H1 (cell line): ENCODE data around the gene AAMP. TPM values are rescaled to one million over a fixed set of nuclear protein-coding genes. Genes with fewer than 3 reads are reported as not detected.

Source experiments
- CTCF ChIA-PET: fragments of 300-600 bp; sonication (Branson Sonifier 250); formaldehyde crosslinking; loops from one replicate; lab custom pipeline; 2021; ENCODE audit not compliant: partially characterized antibody; lab: Charles Lee
- POLR2A ChIA-PET: fragments of 300-600 bp; sonication (Branson Sonifier 250); formaldehyde crosslinking; loops from one replicate; lab custom pipeline; 2021; ENCODE audit warnings: inconsistent platforms; ENCODE audit not compliant: partially characterized antibody; lab: Charles Lee
- DNase-seq, 2 experiments: peaks; one replicate each; pipeline versions ENCODE4 v3.0.0 to v3.0.0-alpha.2; 2010 to 2022; ENCODE audit warnings: low spot score in 2 of 2, low read depth in 1 of 2, mixed read lengths in 1 of 2
- FAIRE-seq: peaks from 2 replicates; lab custom pipeline; 2011; peaks lifted over from hg19 to GRCh38; lab: Jason Lieb, UNC
- H2AFZ ChIP-seq: 2 replicates; pipeline ENCODE4 v1.8.1; 2012; ENCODE audit warnings: low read length, inconsistent platforms
- H2AK5ac ChIP-seq: 2 replicates; pipeline ENCODE4 v1.6.1; 2013; ENCODE audit warnings: low read depth, low read length
- H2BK120ac ChIP-seq: replicated peaks from 2 replicates; pipeline ENCODE3; 2013; ENCODE audit warnings: low read depth, low read length, inconsistent platforms
- H2BK12ac ChIP-seq: 2 replicates; pipeline ENCODE4 v1.6.1; 2013; ENCODE audit warnings: low read depth, low read length
- H2BK15ac ChIP-seq: 2 replicates; pipeline ENCODE4 v1.6.1; 2013; ENCODE audit warnings: low read length
- H2BK20ac ChIP-seq: 2 replicates; pipeline ENCODE4 v1.6.1; 2013; ENCODE audit warnings: low read length
- H2BK5ac ChIP-seq: 2 replicates; pipeline ENCODE4 v1.6.1; 2013; ENCODE audit warnings: low read depth, low read length
- H3K14ac ChIP-seq: 2 replicates; pipeline ENCODE4 v1.6.1; 2013; ENCODE audit warnings: inconsistent platforms; ENCODE audit not compliant: insufficient read length
- H3K18ac ChIP-seq: 2 replicates; pipeline ENCODE4 v1.6.1; 2013; ENCODE audit warnings: low read length; ENCODE audit errors: extremely low read depth
- H3K23ac ChIP-seq: 2 replicates; pipeline ENCODE4 v1.6.1; 2013; ENCODE audit warnings: inconsistent platforms; ENCODE audit not compliant: insufficient read length
- H3K23me2 ChIP-seq: 2 replicates; pipeline ENCODE4 v1.6.1; 2013; ENCODE audit warnings: low read depth, low read length
- H3K27ac ChIP-seq: 2 replicates; pipeline ENCODE4 v1.6.1; 2011; ENCODE audit warnings: low read depth, low read length, inconsistent platforms
- H3K27me3 ChIP-seq, 4 experiments: replicated peaks in 1 of 4; 1 replicate in 1 of 4; 2 replicates in 3 of 4; pipeline versions ENCODE4 v1.6.1 to v1.8.1; 2011 to 2013; ENCODE audit warnings: low read length in 3 of 4, mild to moderate bottlenecking in 3 of 4, inconsistent platforms in 2 of 4, mixed read lengths in 2 of 4, moderate library complexity in 1 of 4; ENCODE audit not compliant: control insufficient read depth in 3 of 4, insufficient read depth in 3 of 4; ENCODE audit errors: extremely low read depth in 1 of 4
- H3K36me3 ChIP-seq, 4 experiments: 2 replicates each; pipeline versions ENCODE4 v1.6.1 to v1.8.1; 2011 to 2013; ENCODE audit warnings: mild to moderate bottlenecking in 4 of 4, low read length in 3 of 4, moderate library complexity in 2 of 4, control low read depth in 1 of 4, inconsistent platforms in 1 of 4; ENCODE audit not compliant: insufficient read depth in 4 of 4, control insufficient read depth in 2 of 4
- H3K4ac ChIP-seq: replicated peaks from 2 replicates; pipeline ENCODE3; 2013; ENCODE audit warnings: low read length, low read depth, mixed read lengths, inconsistent platforms; ENCODE audit not compliant: insufficient read length
- H3K4me1 ChIP-seq, 4 experiments: replicated peaks in 1 of 4; 1 replicate in 1 of 4; 2 replicates in 3 of 4; pipeline versions ENCODE4 v1.6.1 to v1.8.1; 2011 to 2013; ENCODE audit warnings: low read length in 3 of 4, inconsistent platforms in 2 of 4, mixed read lengths in 1 of 4; ENCODE audit not compliant: insufficient read depth in 4 of 4, control insufficient read depth in 3 of 4
- H3K4me2 ChIP-seq, 2 experiments: 2 replicates each; pipeline versions ENCODE4 v1.6.1 to v1.8.1; 2011 to 2013; ENCODE audit warnings: low read depth in 2 of 2, low read length in 2 of 2, control low read depth in 1 of 2, inconsistent platforms in 1 of 2, mild to moderate bottlenecking in 1 of 2; ENCODE audit not compliant: insufficient read depth in 1 of 2
- H3K4me3 ChIP-seq, 4 experiments: fragments of 200-600, 300-600 bp in 1 of 4; sonication (generic), shearing (Covaris generic), sonication (Bioruptor Twin) in 1 of 4; 2 replicates each; pipeline versions ENCODE4 v1.5.1 to v1.8.1; 2011 to 2016; ENCODE audit warnings: low read length in 4 of 4, low read depth in 3 of 4, control low read depth in 2 of 4, inconsistent platforms in 2 of 4, mild to moderate bottlenecking in 2 of 4, mixed read lengths in 1 of 4, moderate library complexity in 1 of 4; ENCODE audit not compliant: insufficient read depth in 2 of 4; ENCODE audit errors: extremely low read depth in 1 of 4
- H3K56ac ChIP-seq: replicated peaks from 2 replicates; pipeline ENCODE3; 2013; ENCODE audit warnings: low read depth, mild to moderate bottlenecking, mixed read lengths, low read length, inconsistent platforms; ENCODE audit not compliant: insufficient read length
- H3K79me1 ChIP-seq: 2 replicates; pipeline ENCODE4 v1.6.1; 2013; ENCODE audit warnings: low read depth, low read length, control low read depth
- H3K79me2 ChIP-seq, 2 experiments: 2 replicates each; pipeline versions ENCODE4 v1.6.1 to v1.8.1; 2012 to 2013; ENCODE audit warnings: low read length in 2 of 2, mild to moderate bottlenecking in 2 of 2, inconsistent platforms in 1 of 2; ENCODE audit not compliant: insufficient read depth in 2 of 2, control insufficient read depth in 1 of 2
- H3K9ac ChIP-seq, 4 experiments: replicated peaks in 1 of 4; 1 replicate in 1 of 4; 2 replicates in 3 of 4; pipeline versions ENCODE4 v1.6.1 to v1.8.1; 2011 to 2013; ENCODE audit warnings: low read depth in 3 of 4, low read length in 3 of 4, control low read depth in 2 of 4, mild to moderate bottlenecking in 2 of 4, moderate library complexity in 2 of 4, inconsistent platforms in 1 of 4; ENCODE audit errors: extremely low read depth in 1 of 4
- H3K9me3 ChIP-seq, 2 experiments: 2 replicates each; pipeline versions ENCODE4 v1.6.1 to v1.8.1; 2012 to 2013; ENCODE audit warnings: mild to moderate bottlenecking in 2 of 2, moderate library complexity in 2 of 2, control low read depth in 1 of 2, inconsistent platforms in 1 of 2, low read depth in 1 of 2, low read length in 1 of 2, mixed read lengths in 1 of 2; ENCODE audit not compliant: insufficient read depth in 2 of 2
- H4K20me1 ChIP-seq, 2 experiments: replicated peaks in 1 of 2; 2 replicates each; pipeline versions ENCODE3 to v1.8.1; 2011 to 2013; ENCODE audit warnings: inconsistent platforms in 2 of 2, low read length in 2 of 2, mild to moderate bottlenecking in 1 of 2; ENCODE audit not compliant: insufficient read depth in 2 of 2, control insufficient read depth in 1 of 2
- H4K5ac ChIP-seq: 2 replicates; pipeline ENCODE4 v1.6.1; 2013; ENCODE audit warnings: low read length, low read depth, mixed read lengths, inconsistent platforms; ENCODE audit not compliant: insufficient read length
- H4K8ac ChIP-seq: 2 replicates; pipeline ENCODE4 v1.8.0; 2013; ENCODE audit warnings: mild to moderate bottlenecking, moderate library complexity, low read length, inconsistent platforms; ENCODE audit not compliant: insufficient read depth; ENCODE audit errors: extremely low read depth
- H4K91ac ChIP-seq: replicated peaks from 2 replicates; pipeline ENCODE3; 2013; ENCODE audit warnings: low read length, mixed read lengths, inconsistent platforms; ENCODE audit not compliant: insufficient read length
- ASH2L ChIP-seq: fragments of 200-600, 300-600 bp; sonication (generic); IDR thresholded peaks from one replicate; pipeline ENCODE4 v1.7.1; 2017; ENCODE audit warnings: low read length
- EP300 ChIP-seq, 2 experiments: IDR thresholded peaks; 1 replicate in 1 of 2; 2 replicates in 1 of 2; pipeline ENCODE4 v1.6.1; 2011 to 2012; ENCODE audit warnings: low read depth in 2 of 2, low read length in 2 of 2, mild to moderate bottlenecking in 2 of 2, borderline replicate concordance in 1 of 2, inconsistent platforms in 1 of 2, moderate library complexity in 1 of 2
- EZH2 ChIP-seq: fragments of 200-600 bp; sonication (generic); IDR thresholded peaks from 2 replicates; pipeline ENCODE4 v1.7.1; 2012; ENCODE audit warnings: low read depth, mild to moderate bottlenecking, moderate library complexity, low read length, inconsistent platforms; ENCODE audit not compliant: severe bottlenecking
- whole genome bisulfite sequencing, 2 experiments: shearing (Covaris generic) in 1 of 2; methylation state at CpG; one replicate each; pipeline versions ENCODE4 v1.1.6 to v1.1.7; 2013 to 2015; ENCODE audit warnings: low lambda C conversion rate in 2 of 2, mixed read lengths in 2 of 2, inconsistent platforms in 1 of 2, low coverage in 1 of 2, missing lambda C conversion rate in 1 of 2; ENCODE audit not compliant: insufficient replicate concordance in 2 of 2, insufficient coverage in 1 of 2, insufficient read length in 1 of 2; ENCODE audit errors: extremely low coverage in 1 of 2, missing lambda C conversion rate in 1 of 2; 5-methylcytosine and 5-hydroxymethylcytosine counted together
- polyA plus RNA-seq, 7 experiments: library from polyadenylated mRNA; depleted of rRNA in 3 of 7; stranded (reverse) in 5 of 7; unstranded in 2 of 7; fragments of >200 nt in 5 of 7; fragments of 200-250 nt in 2 of 7; gene quantifications; 1 replicate in 5 of 7; 2 replicates in 1 of 7; 4 replicates in 1 of 7; pipeline versions ENCODE4 v1.2.1 to v1.2.3, GENCODE V29; 2011 to 2013; ENCODE audit warnings: missing spikeins in 2 of 7, mixed read lengths in 2 of 7
- total RNA-seq: library from RNA; stranded (reverse); fragmentation: NEBNext Ultra II Directional; extraction: Animal tissue kit (Norgen Biotek cat#: 25700); gene quantifications from 2 replicates; pipeline ENCODE4 v1.2.1, GENCODE V29; 2021
- TF ChIP-seq, protein P1 (sequence below), 3 experiments: IDR thresholded peaks; 1 replicate in 2 of 3; 2 replicates in 1 of 3; pipeline versions ENCODE4 v1.5.1 to v1.6.1; 2011; ENCODE audit warnings: low read length in 3 of 3, mild to moderate bottlenecking in 3 of 3, inconsistent platforms in 2 of 3, low read depth in 1 of 3, moderate library complexity in 1 of 3; ENCODE audit not compliant: insufficient read depth in 1 of 3; ENCODE audit errors: control extremely low read depth in 1 of 3

The AAMP gene
- total and polyA plus RNA-seq, 2 of the 8 experiments (the other 6 are each of a cell fraction or from before 2014, with no cell fraction given) = 119 to 125 TPM

GRCh38 chr2:218230882-218231281 is 39.1 kb downstream of the AAMP start:
- WGBS, 2 experiments = 94% methylated on average over 1 of the region's 1 CpG; no CpG with 5 or more reads in 1 of the 2 experiments
- Histone ChIP-seq H2AK5ac (no peak overlapping the region), H2BK5ac (no peak overlapping the region), H3K79me1 (no peaks in the 10 kb centered on the region), H3K14ac (no peak overlapping the region), H2BK12ac (no peak overlapping the region), H2BK20ac (no peak overlapping the region), H3K79me2 (no peaks in the 10 kb centered on the region), H3K4me3 (no peak overlapping the region), H3K9me3 (no peaks in the 10 kb centered on the region), H3K27ac (no peak overlapping the region), H3K18ac (no peak overlapping the region), H3K23me2 (no peaks in the 10 kb centered on the region), H3K23ac (no peak overlapping the region), H3K4me2 (no peak overlapping the region), H2BK120ac (no peak overlapping the region), H3K56ac (no peak overlapping the region), H2BK15ac (no peak overlapping the region), H3K4ac (no peak overlapping the region), H4K8ac (no peak overlapping the region), H2AFZ (no peak overlapping the region), H4K20me1 (no peaks in the 10 kb centered on the region), H3K4me1 (no peaks in the 10 kb centered on the region), H3K36me3 (peaks cover 23 to 81% (median 58%) of the 10 kb centered on the region in 4 experiments), H4K5ac (no peak overlapping the region), H3K9ac (no peak overlapping the region), H4K91ac (no peak overlapping the region), H3K27me3 (no peaks in the 10 kb centered on the region)
- FAIRE-seq (no peak), DNase-seq (no peak)
- TF ChIP-seq, protein P1, sequence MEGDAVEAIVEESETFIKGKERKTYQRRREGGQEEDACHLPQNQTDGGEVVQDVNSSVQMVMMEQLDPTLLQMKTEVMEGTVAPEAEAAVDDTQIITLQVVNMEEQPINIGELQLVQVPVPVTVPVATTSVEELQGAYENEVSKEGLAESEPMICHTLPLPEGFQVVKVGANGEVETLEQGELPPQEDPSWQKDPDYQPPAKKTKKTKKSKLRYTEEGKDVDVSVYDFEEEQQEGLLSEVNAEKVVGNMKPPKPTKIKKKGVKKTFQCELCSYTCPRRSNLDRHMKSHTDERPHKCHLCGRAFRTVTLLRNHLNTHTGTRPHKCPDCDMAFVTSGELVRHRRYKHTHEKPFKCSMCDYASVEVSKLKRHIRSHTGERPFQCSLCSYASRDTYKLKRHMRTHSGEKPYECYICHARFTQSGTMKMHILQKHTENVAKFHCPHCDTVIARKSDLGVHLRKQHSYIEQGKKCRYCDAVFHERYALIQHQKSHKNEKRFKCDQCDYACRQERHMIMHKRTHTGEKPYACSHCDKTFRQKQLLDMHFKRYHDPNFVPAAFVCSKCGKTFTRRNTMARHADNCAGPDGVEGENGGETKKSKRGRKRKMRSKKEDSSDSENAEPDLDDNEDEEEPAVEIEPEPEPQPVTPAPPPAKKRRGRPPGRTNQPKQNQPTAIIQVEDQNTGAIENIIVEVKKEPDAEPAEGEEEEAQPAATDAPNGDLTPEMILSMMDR (IDR thresholded peaks at IDR 0.05; ENCODE audit: control extremely low read depth in 1 of 3, insufficient read depth in 1 of 3, low read depth in 1 of 3, low read length in 3 of 3) = peak in 1 of 3 experiments; percentile 17; a peak in 1 of 4 replicates
- no peak for TF ChIP-seq EP300 (IDR thresholded peaks at IDR 0.05; ENCODE audit: borderline replicate concordance in 1 of 2, low read depth in 2 of 2, low read length in 2 of 2)
- TF ChIP-seq ASH2L = no peak
- no peak for TF ChIP-seq EZH2
- ChIA-PET CTCF (interaction anchor here (0.7 to 3.1 kb wide), 11 partner anchors 10 to 445 kb away, joined by 3 to 25 read pairs (median 5); partner anchors contain the start of genes ARPC2 and GPBAR1), POLR2A (interaction anchor here (0.6 to 1.1 kb wide), 5 partner anchors 9 to 141 kb away, joined by 3 to 4 read pairs (median 4); no protein-coding TSS in a partner anchor)
